ENCODE results near the gene GGCT. TPM values are rescaled to one million over a fixed set of nuclear protein-coding genes. Genes with fewer than 3 reads are reported as not detected.
A peak's percentile ranks its signal among the peaks of the same experiment; 100 is the strongest.

The GGCT gene
- total and polyA plus RNA-seq, 10 donors = 13.8 to 53.0 (median 24.5) TPM

- Histone ChIP-seq H3K4me1 (peaks cover 3 to 62% (median 42%) of the 10 kb centered on the region in 6 donors), H3K36me3 (peaks cover 4 to 100% (median 70%) of the 10 kb centered on the region in 6 donors), H3K9me3 (no peaks in the 10 kb centered on the region), H3K27ac (peak overlapping the region in 5 of 8 donors; percentile 27 to 55 (median 47)), H3K4me3 (no peak overlapping the region), H3K27me3 (replicated peaks in 1 of 7) (no peaks in the 10 kb centered on the region)
- intact Hi-C loops (cut with DNase I; ENCODE audit: low total_unique reads) = no loop called here
- TF ChIP-seq, protein P1, sequence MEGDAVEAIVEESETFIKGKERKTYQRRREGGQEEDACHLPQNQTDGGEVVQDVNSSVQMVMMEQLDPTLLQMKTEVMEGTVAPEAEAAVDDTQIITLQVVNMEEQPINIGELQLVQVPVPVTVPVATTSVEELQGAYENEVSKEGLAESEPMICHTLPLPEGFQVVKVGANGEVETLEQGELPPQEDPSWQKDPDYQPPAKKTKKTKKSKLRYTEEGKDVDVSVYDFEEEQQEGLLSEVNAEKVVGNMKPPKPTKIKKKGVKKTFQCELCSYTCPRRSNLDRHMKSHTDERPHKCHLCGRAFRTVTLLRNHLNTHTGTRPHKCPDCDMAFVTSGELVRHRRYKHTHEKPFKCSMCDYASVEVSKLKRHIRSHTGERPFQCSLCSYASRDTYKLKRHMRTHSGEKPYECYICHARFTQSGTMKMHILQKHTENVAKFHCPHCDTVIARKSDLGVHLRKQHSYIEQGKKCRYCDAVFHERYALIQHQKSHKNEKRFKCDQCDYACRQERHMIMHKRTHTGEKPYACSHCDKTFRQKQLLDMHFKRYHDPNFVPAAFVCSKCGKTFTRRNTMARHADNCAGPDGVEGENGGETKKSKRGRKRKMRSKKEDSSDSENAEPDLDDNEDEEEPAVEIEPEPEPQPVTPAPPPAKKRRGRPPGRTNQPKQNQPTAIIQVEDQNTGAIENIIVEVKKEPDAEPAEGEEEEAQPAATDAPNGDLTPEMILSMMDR (IDR thresholded peaks at IDR 0.05 in 8 of 11, conservative IDR thresholded peaks at IDR 0.05 in 3 of 11) = no peak
- TF ChIP-seq POLR2AphosphoS5 (IDR thresholded peaks at IDR 0.05) = no peak
- no peak for TF ChIP-seq POLR2A (IDR thresholded peaks at IDR 0.05)
- no peak for DNase-seq
- 58 to 70% (median 68%) methylated on average over 6 of the region's 6 CpGs for WGBS, 5 donors
Measured at GRCh38 chr7:30450240-30450982, 54.2 kb downstream of the GGCT start.

- Histone ChIP-seq H3K4me1 (peaks cover 3 to 58% (median 44%) of the 10 kb centered on the region in 6 donors), H3K27me3 (replicated peaks in 1 of 7) (no peaks in the 10 kb centered on the region), H3K27ac (peak overlapping the region in 2 of 8 donors; percentile 5 to 47), H3K9me3 (no peaks in the 10 kb centered on the region), H3K4me3 (no peak overlapping the region), H3K36me3 (peaks cover 4 to 85% (median 55%) of the 10 kb centered on the region in 6 donors)
- WGBS, 5 donors = 78 to 93% (median 90%) methylated on average over 10 of the region's 10 CpGs
- intact Hi-C loops (cut with DNase I; ENCODE audit: low total_unique reads) = loop anchor here (5.0 kb wide), 1 partner anchor 171 kb away; no protein-coding TSS in a partner anchor
- no peak for DNase-seq
- TF ChIP-seq, protein P1 (IDR thresholded peaks at IDR 0.05 in 8 of 11, conservative IDR thresholded peaks at IDR 0.05 in 3 of 11) = no peak
- no peak for TF ChIP-seq POLR2A (IDR thresholded peaks at IDR 0.05)
- peak in 1 of 3 donors; percentile 47 for TF ChIP-seq POLR2AphosphoS5 (IDR thresholded peaks at IDR 0.05)
Measured at GRCh38 chr7:30448461-30449189, 56.0 kb downstream of the GGCT start.

- no peak overlapping the region for H3K4me3 ChIP-seq
- peaks cover 3 to 47% (median 36%) of the 10 kb centered on the region in 6 donors for H3K4me1 ChIP-seq
- peaks cover 4 to 74% (median 47%) of the 10 kb centered on the region in 6 donors for H3K36me3 ChIP-seq
- WGBS, 5 donors = 92 to 100% (median 97%) methylated on average over 6 to 8 of the region's 8 CpGs
- no peak overlapping the region for H3K27ac ChIP-seq
- no peak for DNase-seq
- H3K9me3 ChIP-seq = no peaks in the 10 kb centered on the region
- H3K27me3 ChIP-seq (replicated peaks in 1 of 7) = no peaks in the 10 kb centered on the region
- no peak for TF ChIP-seq POLR2A (IDR thresholded peaks at IDR 0.05)
- TF ChIP-seq POLR2AphosphoS5 (IDR thresholded peaks at IDR 0.05) = no peak
- TF ChIP-seq, protein P1 (IDR thresholded peaks at IDR 0.05 in 8 of 11, conservative IDR thresholded peaks at IDR 0.05 in 3 of 11) = no peak
- intact Hi-C loops (cut with DNase I; ENCODE audit: low total_unique reads) = loop anchor here (5.0 kb wide), 1 partner anchor 170 kb away; no protein-coding TSS in a partner anchor
Measured at GRCh38 chr7:30447466-30447865, 57.2 kb downstream of the GGCT start.

Other genes starting within 250 kb of the GGCT start
- 10 to 100 TPM; 27.1 to 42.5 (median 29.4) TPM for gene ZNRF2, start 220.2 kb downstream of the GGCT start, total RNA-seq
- gene ZNRF2, start 220.2 kb downstream of the GGCT start, polyA plus RNA-seq = 1 to 10 TPM; 6.8 to 9.1 (median 8.8) TPM
- 10 to 100 TPM; 27.8 to 40.8 (median 37.7) TPM for gene NOD1, start 26.0 kb downstream of the GGCT start, total RNA-seq
- gene NOD1, start 26.0 kb downstream of the GGCT start, polyA plus RNA-seq = 10 to 100 TPM; 11.0 to 27.9 (median 21.9) TPM
- 10 to 100 TPM; 41.0 to 90.1 (median 54.4) TPM for gene GARS1, start 90.0 kb upstream of the GGCT start, total RNA-seq
- 10 to 100 TPM; 45.1 to 53.6 (median 47.9) TPM for gene GARS1, start 90.0 kb upstream of the GGCT start, polyA plus RNA-seq
- not detected for gene CRHR2, start 177.6 kb upstream of the GGCT start, total RNA-seq
- gene CRHR2, start 177.6 kb upstream of the GGCT start, polyA plus RNA-seq = not detected
- gene INMT, start 247.3 kb upstream of the GGCT start, total RNA-seq = 10 to 100 TPM in 6 of 7 donors, 1 to 10 TPM in 1; 8.8 to 40.3 (median 20.0) TPM
- gene INMT, start 247.3 kb upstream of the GGCT start, polyA plus RNA-seq = 10 to 100 TPM in 1 of 3 donors, 1 to 10 TPM in 2; 3.2 to 15.6 (median 7.8) TPM

Data from spleen (tissue), 11 donors.